GM11168 (cell line): ENCODE data around the gene THOC5.
"Not testable (repeated sequence)": the region's sequence is repeated elsewhere in the genome, so short reads cannot be mapped to it uniquely, and the experiment has no call there.

ENCODE experiments used
- in situ Hi-C: fragments of 300-500 bp; cut with MboI; formaldehyde crosslinking; loops from one replicate; pipeline ENCODE4 v1.12.0; 2022; ENCODE audit warnings: low sequenced_read_pairs; ENCODE audit not compliant: unreplicated experiment

Gene THOC5

DNA sequence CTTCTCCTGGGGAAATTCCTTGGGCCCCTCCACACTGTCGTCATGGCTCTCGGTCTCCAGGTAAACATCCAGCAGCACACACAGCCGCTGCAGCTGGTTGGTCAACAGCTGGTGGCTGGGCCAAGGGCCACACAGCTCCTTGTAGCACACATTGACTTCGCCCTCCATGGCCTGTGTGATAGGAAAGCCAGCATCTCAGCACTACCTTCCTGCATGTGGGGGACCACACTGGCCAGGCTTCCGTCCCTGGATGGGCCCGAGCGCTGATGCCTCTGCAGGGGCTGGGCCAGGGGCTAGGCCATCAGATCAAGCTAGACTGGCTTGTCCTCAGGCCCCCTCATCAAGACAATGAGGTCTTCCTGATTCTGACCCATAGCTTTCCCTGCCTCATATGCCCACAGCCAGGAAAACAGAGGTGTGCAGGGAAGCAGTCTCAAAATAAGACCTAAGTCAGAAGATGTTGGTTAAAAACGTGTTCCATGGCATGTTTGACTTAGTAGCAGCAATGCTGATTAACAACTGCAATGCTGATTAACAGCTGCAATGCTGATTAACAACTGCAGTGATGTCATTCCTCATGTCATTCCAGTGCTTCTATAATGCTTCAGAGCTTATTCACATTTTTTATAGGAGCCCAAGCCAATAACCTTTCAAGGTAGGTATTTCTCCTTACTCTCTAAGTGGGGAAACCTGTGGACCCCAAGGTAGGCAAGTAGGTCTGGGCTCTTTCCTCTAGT is 42.3 kb downstream of the THOC5 start:
- in situ Hi-C loops: no loop called here

DNA sequence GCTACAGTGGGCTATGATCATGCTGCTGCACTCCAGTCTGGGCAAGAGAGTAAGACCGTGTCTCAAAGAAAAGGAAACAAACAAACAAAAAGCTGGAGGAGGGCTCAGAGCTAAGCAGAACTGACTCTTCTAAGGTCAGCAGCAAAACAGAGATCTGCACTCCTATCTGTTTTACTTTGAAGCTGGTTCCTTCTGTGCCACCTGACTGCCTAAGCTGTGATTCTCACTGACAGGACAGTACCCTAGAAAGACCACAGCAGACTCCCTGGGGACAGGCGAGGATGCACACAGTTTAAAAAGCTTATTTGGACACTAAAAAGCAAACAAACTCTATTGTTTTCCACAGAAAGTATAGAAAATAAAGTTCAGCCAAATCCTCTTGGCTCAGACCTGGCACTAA is 43.0 kb downstream of the THOC5 start:
- in situ Hi-C loops: no loop called here

DNA sequence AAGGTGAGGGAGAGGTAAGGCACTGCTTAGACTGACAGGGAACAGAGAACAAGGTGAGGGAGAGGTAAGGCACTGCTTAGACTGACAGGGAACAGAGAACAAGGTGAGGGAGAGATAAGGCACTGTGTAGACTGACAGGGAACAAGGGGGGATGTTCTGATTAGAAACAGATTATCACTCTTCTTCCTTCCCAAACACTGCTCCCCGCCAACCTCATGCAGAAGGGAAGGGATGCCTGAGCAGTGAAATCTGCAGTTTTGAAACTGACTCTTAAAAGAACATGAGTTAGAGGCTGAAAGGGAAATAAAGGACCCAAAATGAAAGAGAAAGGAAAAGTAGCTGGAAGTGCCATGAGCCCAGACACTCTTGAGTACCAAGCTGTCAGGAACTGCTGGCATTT is 43.7 kb downstream of the THOC5 start:
- in situ Hi-C loops: no loop called here

DNA sequence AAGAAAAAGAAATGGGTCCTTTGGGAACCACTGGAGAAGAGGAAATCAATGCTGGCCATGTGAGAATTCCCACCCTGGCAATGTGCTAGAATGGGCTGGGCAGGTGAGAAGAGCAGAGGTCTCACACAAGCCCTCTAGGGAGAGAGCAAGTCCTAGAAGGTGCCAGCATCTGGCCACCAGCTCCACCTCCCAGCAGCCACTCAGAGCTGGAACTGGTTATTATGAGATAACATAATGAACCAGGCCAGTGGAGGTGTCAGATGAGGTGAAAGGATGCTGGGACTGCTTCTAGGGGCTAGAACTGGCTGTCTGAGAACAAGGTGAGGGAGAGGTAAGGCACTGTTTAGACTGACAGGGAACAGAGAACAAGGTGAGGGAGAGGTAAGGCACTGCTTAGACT is 44.3 kb downstream of the THOC5 start:
- in situ Hi-C loops: no loop called here

- in situ Hi-C loops: no loop called here
Observed at GRCh38 chr22:29503811-29504372, 49.7 kb downstream of the THOC5 start.

DNA sequence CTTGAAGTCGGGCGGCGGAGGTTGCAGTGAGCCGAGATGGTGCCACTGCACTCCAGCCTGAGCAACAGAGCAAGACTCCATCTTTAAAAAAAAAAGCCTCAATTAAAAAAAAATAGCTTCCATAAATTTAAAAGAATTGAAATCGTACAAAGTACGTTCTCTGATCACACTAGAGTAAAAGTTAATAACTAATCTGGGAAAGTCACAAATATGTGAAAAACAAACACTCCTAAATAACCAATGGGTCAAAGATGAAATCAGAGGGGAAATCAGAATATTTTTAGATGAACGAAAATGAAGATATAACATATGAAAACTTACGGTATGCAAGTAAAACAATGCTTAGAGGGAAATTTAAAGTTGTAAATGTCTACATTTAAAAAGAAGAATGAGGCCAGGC is 53.7 kb downstream of the THOC5 start:
- in situ Hi-C loops: no loop called here

- in situ Hi-C loops: no loop called here
Observed at GRCh38 chr22:29493636-29494035, 59.9 kb downstream of the THOC5 start.

GRCh38 chr22:29491012-29491411 is 62.5 kb downstream of the THOC5 start:
- in situ Hi-C loops: no loop called here

DNA sequence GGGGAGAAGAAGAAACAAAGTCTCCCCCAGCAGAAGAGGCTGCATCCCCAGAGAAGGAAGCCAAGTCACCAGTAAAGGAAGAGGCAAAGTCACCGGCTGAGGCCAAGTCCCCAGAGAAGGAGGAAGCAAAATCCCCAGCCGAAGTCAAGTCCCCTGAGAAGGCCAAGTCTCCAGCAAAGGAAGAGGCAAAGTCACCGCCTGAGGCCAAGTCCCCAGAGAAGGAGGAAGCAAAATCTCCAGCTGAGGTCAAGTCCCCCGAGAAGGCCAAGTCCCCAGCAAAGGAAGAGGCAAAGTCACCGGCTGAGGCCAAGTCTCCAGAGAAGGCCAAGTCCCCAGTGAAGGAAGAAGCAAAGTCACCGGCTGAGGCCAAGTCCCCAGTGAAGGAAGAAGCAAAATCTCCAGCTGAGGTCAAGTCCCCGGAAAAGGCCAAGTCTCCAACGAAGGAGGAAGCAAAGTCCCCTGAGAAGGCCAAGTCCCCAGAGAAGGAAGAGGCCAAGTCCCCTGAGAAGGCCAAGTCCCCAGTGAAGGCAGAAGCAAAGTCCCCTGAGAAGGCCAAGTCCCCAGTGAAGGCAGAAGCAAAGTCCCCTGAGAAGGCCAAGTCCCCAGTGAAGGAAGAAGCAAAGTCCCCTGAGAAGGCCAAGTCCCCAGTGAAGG is 64.3 kb downstream of the THOC5 start:
- in situ Hi-C loops: not testable (repeated sequence)

GRCh38 chr22:29487426-29487986 is 66.1 kb downstream of the THOC5 start:
- in situ Hi-C loops: no loop called here

DNA sequence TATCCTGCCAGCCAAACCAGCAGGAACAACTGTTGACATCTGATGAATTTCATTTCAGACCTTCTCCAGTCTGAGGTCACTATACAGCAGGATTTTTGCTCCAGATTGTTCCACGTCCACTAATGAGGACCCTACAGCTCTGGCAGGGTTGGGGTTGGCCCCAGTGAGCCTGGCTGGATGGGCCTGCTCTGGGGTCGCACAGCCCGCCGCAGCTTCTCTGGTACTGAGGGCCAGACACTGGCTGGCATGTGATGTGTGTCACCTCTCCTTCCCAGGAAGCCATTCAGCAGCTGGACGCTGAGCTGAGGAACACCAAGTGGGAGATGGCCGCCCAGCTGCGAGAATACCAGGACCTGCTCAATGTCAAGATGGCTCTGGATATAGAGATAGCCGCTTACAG is 68.1 kb downstream of the THOC5 start:
- in situ Hi-C loops: no loop called here

DNA sequence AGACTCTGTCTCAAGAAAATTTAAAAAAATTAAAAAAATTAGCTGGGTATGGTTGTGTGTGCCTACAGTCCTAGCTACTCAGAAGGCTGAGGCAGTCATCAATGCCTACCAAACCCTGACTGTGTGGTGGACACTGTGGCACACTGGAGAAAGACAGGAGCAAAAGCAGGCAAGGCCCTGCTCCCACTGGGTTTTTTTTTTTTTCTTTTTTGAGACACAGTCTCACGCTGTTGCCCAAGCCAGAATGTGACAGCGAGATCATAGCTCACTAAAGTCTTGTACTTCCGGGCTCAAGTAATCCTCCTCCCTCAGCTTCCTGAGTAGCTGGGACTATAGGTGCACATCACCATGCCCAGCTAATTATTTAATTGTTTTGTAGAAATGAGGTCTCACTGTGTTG is 68.9 kb downstream of the THOC5 start:
- in situ Hi-C loops: no loop called here

- in situ Hi-C loops: no loop called here
Observed at GRCh38 chr22:29483254-29483653, 70.3 kb downstream of the THOC5 start.

DNA sequence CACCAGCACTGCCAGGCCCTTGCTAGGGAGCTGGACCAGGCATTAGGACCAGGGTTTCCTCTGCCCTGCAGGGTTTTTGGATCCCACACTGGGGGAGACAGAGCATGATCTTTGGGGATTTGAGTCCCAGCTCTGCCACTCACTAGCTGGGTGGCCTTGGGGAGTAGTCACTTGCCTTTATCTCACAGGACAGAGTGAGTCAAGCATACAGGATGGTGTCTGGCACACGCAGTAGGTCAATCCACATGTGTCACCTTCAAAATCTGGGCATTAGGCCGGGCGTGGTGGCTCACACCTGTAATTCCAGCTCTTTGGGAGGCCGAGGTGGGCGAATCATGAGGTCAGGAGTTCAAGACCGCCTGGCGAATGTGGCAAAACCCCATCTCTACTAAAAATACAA is 70.8 kb downstream of the THOC5 start:
- in situ Hi-C loops: no loop called here

DNA sequence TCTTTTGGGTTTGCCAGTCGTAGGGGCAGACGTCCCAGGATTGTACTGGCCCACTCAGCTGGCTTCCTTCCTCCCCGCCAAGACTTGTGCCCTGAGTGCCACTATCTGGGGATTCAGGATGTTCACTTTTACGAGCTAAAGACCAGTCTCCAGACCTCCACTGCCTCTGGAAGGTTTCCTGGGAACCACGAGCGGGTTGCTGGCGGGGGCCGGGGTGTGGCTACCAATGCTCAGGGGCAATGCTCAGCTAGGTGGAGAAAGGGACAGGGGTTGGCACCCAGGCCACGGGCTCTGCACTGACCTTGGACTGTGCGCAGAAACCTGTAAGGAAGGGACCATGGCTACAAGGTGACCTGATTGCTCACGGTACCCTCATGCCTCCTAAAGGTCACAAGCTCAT is 71.3 kb downstream of the THOC5 start:
- in situ Hi-C loops: no loop called here

DNA sequence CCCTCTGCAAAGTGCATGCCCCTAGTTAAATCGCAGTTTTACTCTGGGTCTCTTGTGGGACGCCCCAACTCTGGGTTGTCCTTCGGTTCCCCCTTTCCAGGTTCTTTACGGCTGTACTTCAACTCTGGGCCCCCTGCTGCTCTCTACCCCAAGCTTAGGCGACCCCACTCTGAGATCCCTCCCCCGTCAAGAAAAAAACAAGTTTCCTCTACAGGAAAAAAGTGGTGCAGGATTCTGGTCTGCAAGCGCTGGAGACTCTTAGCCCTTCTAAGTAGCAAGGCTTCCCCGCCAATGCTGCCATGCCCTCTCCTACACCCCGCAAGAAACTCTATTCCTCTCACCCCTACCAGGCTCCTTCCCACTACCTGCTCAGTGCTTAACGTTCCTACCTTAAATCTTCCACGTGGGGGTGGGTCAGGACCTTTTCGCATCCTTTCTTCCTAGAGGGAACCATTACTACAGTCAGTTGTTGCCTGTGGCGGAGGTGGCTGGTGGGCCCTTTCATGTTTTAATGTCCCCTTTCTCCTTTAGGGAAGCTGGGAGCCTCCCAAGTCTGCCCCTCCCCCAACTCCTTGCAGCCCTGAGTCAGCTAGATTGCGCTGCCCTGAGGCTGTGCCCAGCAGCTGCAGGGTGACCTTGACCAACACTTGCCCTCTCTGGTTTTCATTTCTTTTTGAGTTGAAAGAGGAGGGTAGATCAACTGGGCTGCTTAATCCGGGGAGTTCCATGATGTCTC is 72.1 kb downstream of the THOC5 start:
- in situ Hi-C loops: no loop called here

GRCh38 chr22:29480512-29481264 is 72.9 kb downstream of the THOC5 start:
- in situ Hi-C loops: no loop called here

GRCh38 chr22:29480262-29480511 is 73.4 kb downstream of the THOC5 start:
- in situ Hi-C loops: no loop called here

DNA sequence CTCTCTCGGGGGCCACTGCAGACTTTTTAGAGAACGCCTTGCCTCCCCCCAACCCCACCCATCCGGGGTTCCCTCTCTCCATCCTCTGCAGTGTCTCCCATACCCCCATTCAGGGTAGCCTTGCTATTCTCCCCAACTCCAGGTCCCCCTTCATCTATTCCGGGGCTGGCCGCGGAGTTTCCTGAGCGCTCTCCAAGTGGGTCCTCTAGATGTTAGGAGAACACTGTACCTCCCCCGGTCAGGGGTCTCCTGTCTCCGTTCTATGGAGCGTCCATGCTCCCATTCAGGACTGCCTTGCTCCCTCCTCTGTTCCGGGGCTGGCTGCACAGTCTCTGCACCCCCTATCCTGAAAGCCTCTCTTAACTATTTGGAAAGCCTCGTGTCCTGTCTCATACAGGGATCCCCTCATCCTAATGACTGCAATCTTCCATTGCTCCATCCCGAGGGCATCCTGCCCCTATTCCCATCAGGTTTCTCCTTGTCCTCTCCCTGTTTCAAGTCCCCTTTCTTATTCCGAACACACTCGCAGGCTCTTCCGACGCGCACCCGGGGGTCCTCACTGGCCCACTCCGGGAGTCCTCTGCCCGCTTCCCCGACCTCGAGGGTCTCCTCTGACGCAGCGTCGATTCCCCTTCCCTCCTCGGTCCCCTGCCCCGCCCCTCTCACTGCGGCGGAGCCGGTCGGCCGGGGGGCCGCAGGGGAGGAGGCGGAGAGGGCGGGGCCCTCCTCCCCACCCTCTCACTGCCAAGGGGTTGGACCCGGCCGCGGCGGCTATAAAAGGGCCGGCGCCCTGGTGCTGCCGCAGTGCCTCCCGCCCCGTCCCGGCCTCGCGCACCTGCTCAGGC is 73.9 kb downstream of the THOC5 start, which contains the start of gene NEFH:
Gene NEFH, plus strand, starts transcription at position 802 of the 845 bp plus-strand sequence. CDS start 45 bp downstream, outside the sequence.
- in situ Hi-C loops: no loop called here
